ENCODE data around the gene ORC6. TPM values are rescaled to one million over a fixed set of nuclear protein-coding genes. Genes with fewer than 3 reads are reported as not detected.
A peak's percentile ranks its signal among the peaks of the same experiment; 100 is the strongest.

Gene ORC6
- total and polyA plus RNA-seq, 4 donors: 1.4 to 5.6 (median 3.8) TPM

- ATAC-seq (ENCODE audit: insufficient read depth, low FRiP score): no peak
- Histone ChIP-seq H3K36me3 (ENCODE audit: control insufficient read depth in 4 of 4, insufficient read depth in 4 of 4, low read length in 4 of 4) (no peaks in the 10 kb centered on the region), H3K4me1 (ENCODE audit: control insufficient read depth in 5 of 5, insufficient read depth in 5 of 5, low read length in 5 of 5) (peaks cover 0 to 10% (median 0%) of the 10 kb centered on the region in 5 donors), H3K9ac (ENCODE audit: insufficient read depth in 1 of 2, low read length in 2 of 2) (no peak overlapping the region), H3K27me3 (ENCODE audit: control insufficient read depth in 3 of 3, insufficient read depth in 3 of 3, low read length in 2 of 3) (no peaks in the 10 kb centered on the region), H3K27ac (ENCODE audit: low read depth in 1 of 2, low read length in 1 of 2) (no peak overlapping the region), H3K9me3 (ENCODE audit: control insufficient read depth in 4 of 4, insufficient read depth in 3 of 4, low read length in 3 of 4) (no peaks in the 10 kb centered on the region), H3K4me3 (no peak overlapping the region)
- TF ChIP-seq CTCF (IDR thresholded peaks at IDR 0.05; ENCODE audit: control extremely low read depth, extremely low read depth): no peak
- 88 to 92% methylated on average over 5 of the region's 5 CpGs for WGBS, 2 donors
- DNase-seq: peak in 2 of 3 donors; percentile 19 to 39
These were observed 39.2 kb upstream of the ORC6 start for GRCh38 chr16:46650254-46650623.

- no peak for ATAC-seq (ENCODE audit: insufficient read depth, low FRiP score)
- no peak for TF ChIP-seq CTCF (IDR thresholded peaks at IDR 0.05; ENCODE audit: control extremely low read depth, extremely low read depth)
- Histone ChIP-seq H3K36me3 (ENCODE audit: control insufficient read depth in 4 of 4, insufficient read depth in 4 of 4, low read length in 4 of 4) (no peaks in the 10 kb centered on the region), H3K27ac (ENCODE audit: low read depth in 1 of 2, low read length in 1 of 2) (no peak overlapping the region), H3K9me3 (ENCODE audit: control insufficient read depth in 4 of 4, insufficient read depth in 3 of 4, low read length in 3 of 4) (no peaks in the 10 kb centered on the region), H3K9ac (ENCODE audit: insufficient read depth in 1 of 2, low read length in 2 of 2) (no peak overlapping the region), H3K4me3 (no peak overlapping the region), H3K27me3 (ENCODE audit: control insufficient read depth in 3 of 3, insufficient read depth in 3 of 3, low read length in 2 of 3) (no peaks in the 10 kb centered on the region), H3K4me1 (ENCODE audit: control insufficient read depth in 5 of 5, insufficient read depth in 5 of 5, low read length in 5 of 5) (peaks cover 0 to 10% (median 0%) of the 10 kb centered on the region in 5 donors)
- no peak for DNase-seq
- WGBS, 2 donors: 90 to 91% methylated on average over 3 of the region's 3 CpGs
These were observed 38.2 kb upstream of the ORC6 start for GRCh38 chr16:46651305-46651704.

GRCh38 chr16:46658925-46659324 is 30.5 kb upstream of the ORC6 start:
- no peaks in the 10 kb centered on the region for H3K27me3 ChIP-seq (ENCODE audit: control insufficient read depth in 3 of 3, insufficient read depth in 3 of 3, low read length in 2 of 3)
- H3K9me3 ChIP-seq (ENCODE audit: control insufficient read depth in 4 of 4, insufficient read depth in 3 of 4, low read length in 3 of 4): no peaks in the 10 kb centered on the region
- peaks cover 12 to 21% (median 14%) of the 10 kb centered on the region in 4 donors for H3K36me3 ChIP-seq (ENCODE audit: control insufficient read depth in 4 of 4, insufficient read depth in 4 of 4, low read length in 4 of 4)
- H3K4me1 ChIP-seq (ENCODE audit: control insufficient read depth in 5 of 5, insufficient read depth in 5 of 5, low read length in 5 of 5): no peaks in the 10 kb centered on the region
- ATAC-seq (ENCODE audit: insufficient read depth, low FRiP score) (peak; percentile 69), DNase-seq (peak in 2 of 3 donors; percentile 10 to 12)
- no peak overlapping the region for H3K4me3 ChIP-seq
- TF ChIP-seq CTCF (IDR thresholded peaks at IDR 0.05; ENCODE audit: control extremely low read depth, extremely low read depth): no peak
- 31 to 44% methylated on average over 1 of the region's 1 CpG for WGBS, 2 donors
- no peak overlapping the region for H3K9ac ChIP-seq (ENCODE audit: insufficient read depth in 1 of 2, low read length in 2 of 2)
- H3K27ac ChIP-seq (ENCODE audit: low read depth in 1 of 2, low read length in 1 of 2): no peak overlapping the region

GRCh38 chr16:46662123-46662522 is 27.3 kb upstream of the ORC6 start:
- TF ChIP-seq CTCF (IDR thresholded peaks at IDR 0.05; ENCODE audit: control extremely low read depth, extremely low read depth): no peak
- Histone ChIP-seq H3K9ac (ENCODE audit: insufficient read depth in 1 of 2, low read length in 2 of 2) (no peak overlapping the region), H3K4me1 (ENCODE audit: control insufficient read depth in 5 of 5, insufficient read depth in 5 of 5, low read length in 5 of 5) (no peaks in the 10 kb centered on the region), H3K36me3 (ENCODE audit: control insufficient read depth in 4 of 4, insufficient read depth in 4 of 4, low read length in 4 of 4) (peaks cover 15 to 29% (median 19%) of the 10 kb centered on the region in 4 donors), H3K9me3 (ENCODE audit: control insufficient read depth in 4 of 4, insufficient read depth in 3 of 4, low read length in 3 of 4) (no peaks in the 10 kb centered on the region), H3K4me3 (no peak overlapping the region), H3K27me3 (ENCODE audit: control insufficient read depth in 3 of 3, insufficient read depth in 3 of 3, low read length in 2 of 3) (no peaks in the 10 kb centered on the region), H3K27ac (ENCODE audit: low read depth in 1 of 2, low read length in 1 of 2) (no peak overlapping the region)
- ATAC-seq (ENCODE audit: insufficient read depth, low FRiP score) (no peak), DNase-seq (no peak)
- 68 to 69% methylated on average over 4 of the region's 4 CpGs for WGBS, 2 donors

Measured in lung (tissue), 12 donors.